ENCODE data around the gene COPG2. TPM values are rescaled to one million over a fixed set of nuclear protein-coding genes. Genes with fewer than 3 reads are reported as not detected.

The COPG2 gene
- total RNA-seq, 1 experiment from 2014 or later, result 26.0 TPM

GRCh38 chr7:130489140-130489983, 179.2 kb downstream of the COPG2 start:
- H3K4me3 ChIP-seq (ENCODE audit: low read depth in 2 of 2, low read length in 2 of 2), result peak overlapping the region in 1 of 2 experiments; percentile 12; a peak in 1 of 4 replicates
- 0 out of 2 replicates have a peak, but pooled peaks cover 3% of the 10 kb centered on the region for H3K9me3 ChIP-seq (ENCODE audit: control insufficient read depth, insufficient read depth, low read depth, low read length)
- BruUV-seq (replicated peaks), result no TSS peak
- intact Hi-C loops (cut with micrococcal nuclease; ENCODE audit: unreplicated experiment), result loop anchor here (5.0 kb wide), 1 partner anchor 247 kb away; no protein-coding TSS in a partner anchor
- DNase-seq (ENCODE audit: low read depth, low spot score) (no peak), ATAC-seq (peak; percentile 51; the same call in 1 of the 2 replicates)
- H3K27me3 ChIP-seq (ENCODE audit: control insufficient read depth, insufficient read depth, low read length), result no peaks in the 10 kb centered on the region
- ChIA-PET POLR2A (interaction anchor here (0.6 kb wide), 2 partner anchors 201 to 387 kb away, joined by 3 to 4 read pairs; no protein-coding TSS in a partner anchor), CTCF (interaction anchor here (1.6 kb wide), 1 partner anchor 268 kb away, joined by 8 read pairs; no protein-coding TSS in a partner anchor)
- H3K4me1 ChIP-seq (ENCODE audit: control insufficient read depth, insufficient read depth, low read length), result peaks cover 25% of the 10 kb centered on the region
- in situ Hi-C loops (cut with HindIII; ENCODE audit: low pct_unique_long_range_greater_than_20kb, low sequenced_read_pairs), result no loop called here
- peak overlapping the region; percentile 80 for H3K27ac ChIP-seq (ENCODE audit: low read length)
- H3K36me3 ChIP-seq (ENCODE audit: control insufficient read depth, insufficient read depth, low read length), result no peaks in the 10 kb centered on the region
- TF ChIP-seq SIN3A (IDR thresholded peaks at IDR 0.05; ENCODE audit: borderline replicate concordance, insufficient read depth, low read depth, low read length) (no peak), POLR2AphosphoS5 (IDR thresholded peaks at IDR 0.05; ENCODE audit: low read depth, low read length) (no peak), TCF7L2 (IDR thresholded peaks at IDR 0.05; ENCODE audit: low read depth, low read length) (no peak), REST (IDR thresholded peaks at IDR 0.05; ENCODE audit: insufficient read depth in 1 of 2, low read depth in 2 of 2, low read length in 1 of 2) (no peak), CTCF (IDR thresholded peaks at IDR 0.05) (no peak)

- DNase-seq (ENCODE audit: low read depth, low spot score) (no peak), ATAC-seq (no peak)
- no peaks in the 10 kb centered on the region for H3K36me3 ChIP-seq (ENCODE audit: control insufficient read depth, insufficient read depth, low read length)
- H3K27ac ChIP-seq (ENCODE audit: low read length), result peak overlapping the region; percentile 64
- no peak overlapping the region for H3K4me3 ChIP-seq (ENCODE audit: low read depth in 2 of 2, low read length in 2 of 2)
- no peak for TF ChIP-seq SIN3A (IDR thresholded peaks at IDR 0.05; ENCODE audit: borderline replicate concordance, insufficient read depth, low read depth, low read length)
- TF ChIP-seq TCF7L2 (IDR thresholded peaks at IDR 0.05; ENCODE audit: low read depth, low read length), result 0 out of 2 replicates have a peak, but pooled peaks have one; percentile 18
- in situ Hi-C loops (cut with HindIII; ENCODE audit: low pct_unique_long_range_greater_than_20kb, low sequenced_read_pairs) (no loop called here), intact Hi-C loops (cut with micrococcal nuclease; ENCODE audit: unreplicated experiment) (loop anchor here (5.0 kb wide), 1 partner anchor 246 kb away; no protein-coding TSS in a partner anchor)
- ChIA-PET POLR2A (interaction anchor here (0.6 kb wide), 3 partner anchors 202 to 386 kb away, joined by 3 to 5 read pairs (median 4); no protein-coding TSS in a partner anchor), CTCF (interaction anchor here (0.6 to 1.6 kb wide), 2 partner anchors 269 to 342 kb away, joined by 6 to 8 read pairs; no protein-coding TSS in a partner anchor)
- no TSS peak for BruUV-seq (replicated peaks)
- 0 out of 2 replicates have a peak, but pooled peaks cover 3% of the 10 kb centered on the region for H3K9me3 ChIP-seq (ENCODE audit: control insufficient read depth, insufficient read depth, low read depth, low read length)
- H3K4me1 ChIP-seq (ENCODE audit: control insufficient read depth, insufficient read depth, low read length), result peaks cover 25% of the 10 kb centered on the region
- H3K27me3 ChIP-seq (ENCODE audit: control insufficient read depth, insufficient read depth, low read length), result no peaks in the 10 kb centered on the region
Measured at GRCh38 chr7:130488392-130489139, 180.0 kb downstream of the COPG2 start.

Measured in Panc1 (cell line).